ENCODE results near the gene KHSRP.

DNA sequence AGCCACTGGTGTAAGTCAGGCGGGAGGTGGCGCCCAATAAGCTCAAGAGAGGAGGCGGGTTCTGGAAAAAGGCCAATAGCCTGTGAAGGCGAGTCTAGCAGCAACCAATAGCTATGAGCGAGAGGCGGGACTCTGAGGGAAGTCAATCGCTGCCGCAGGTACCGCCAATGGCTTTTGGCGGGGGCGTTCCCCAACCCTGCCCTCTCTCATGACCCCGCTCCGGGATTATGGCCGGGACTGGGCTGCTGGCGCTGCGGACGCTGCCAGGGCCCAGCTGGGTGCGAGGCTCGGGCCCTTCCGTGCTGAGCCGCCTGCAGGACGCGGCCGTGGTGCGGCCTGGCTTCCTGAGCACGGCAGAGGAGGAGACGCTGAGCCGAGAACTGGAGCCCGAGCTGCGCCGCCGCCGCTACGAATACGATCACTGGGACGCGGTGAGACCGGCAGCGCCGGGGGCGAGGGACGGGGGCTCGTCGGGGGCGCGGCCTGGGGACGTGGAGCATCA lies 52.0 kb downstream of the KHSRP start, which contains the start of gene ALKBH7:
- TF ChIP-seq, protein P1, sequence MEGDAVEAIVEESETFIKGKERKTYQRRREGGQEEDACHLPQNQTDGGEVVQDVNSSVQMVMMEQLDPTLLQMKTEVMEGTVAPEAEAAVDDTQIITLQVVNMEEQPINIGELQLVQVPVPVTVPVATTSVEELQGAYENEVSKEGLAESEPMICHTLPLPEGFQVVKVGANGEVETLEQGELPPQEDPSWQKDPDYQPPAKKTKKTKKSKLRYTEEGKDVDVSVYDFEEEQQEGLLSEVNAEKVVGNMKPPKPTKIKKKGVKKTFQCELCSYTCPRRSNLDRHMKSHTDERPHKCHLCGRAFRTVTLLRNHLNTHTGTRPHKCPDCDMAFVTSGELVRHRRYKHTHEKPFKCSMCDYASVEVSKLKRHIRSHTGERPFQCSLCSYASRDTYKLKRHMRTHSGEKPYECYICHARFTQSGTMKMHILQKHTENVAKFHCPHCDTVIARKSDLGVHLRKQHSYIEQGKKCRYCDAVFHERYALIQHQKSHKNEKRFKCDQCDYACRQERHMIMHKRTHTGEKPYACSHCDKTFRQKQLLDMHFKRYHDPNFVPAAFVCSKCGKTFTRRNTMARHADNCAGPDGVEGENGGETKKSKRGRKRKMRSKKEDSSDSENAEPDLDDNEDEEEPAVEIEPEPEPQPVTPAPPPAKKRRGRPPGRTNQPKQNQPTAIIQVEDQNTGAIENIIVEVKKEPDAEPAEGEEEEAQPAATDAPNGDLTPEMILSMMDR (IDR thresholded peaks at IDR 0.05), result no peak
- no peak for TF ChIP-seq POLR2A (IDR thresholded peaks at IDR 0.05)

All from lower leg skin (tissue), 3 donors.